ENCODE measurements around the gene ARHGAP35.

ARHGAP35 gene

GRCh38 chr19:46906221-46906620 lies 45.4 kb downstream of the ARHGAP35 start:
- Histone ChIP-seq H3K4me3 (ENCODE audit: low read length) (no peak overlapping the region), H3K27me3 (ENCODE audit: insufficient read depth, low read length) (no peaks in the 10 kb centered on the region), H3K9me3 (ENCODE audit: low read length) (no peaks in the 10 kb centered on the region), H3K36me3 (ENCODE audit: insufficient read depth, low read length) (no peaks in the 10 kb centered on the region), H3K4me1 (ENCODE audit: insufficient read depth, low read length) (no peaks in the 10 kb centered on the region), H2AFZ (ENCODE audit: low read depth, low read length) (no peak overlapping the region)

- Histone ChIP-seq H3K36me3 (ENCODE audit: insufficient read depth, low read length) (no peaks in the 10 kb centered on the region), H2AFZ (ENCODE audit: low read depth, low read length) (no peak overlapping the region)
Measured at GRCh38 chr19:46907880-46908279, 47.1 kb downstream of the ARHGAP35 start.

GRCh38 chr19:46909356-46909755 lies 48.6 kb downstream of the ARHGAP35 start:
- Histone ChIP-seq H2AFZ (ENCODE audit: low read depth, low read length) (no peak overlapping the region), H3K9me3 (ENCODE audit: low read length) (no peaks in the 10 kb centered on the region), H3K4me1 (ENCODE audit: insufficient read depth, low read length) (peaks cover 7% of the 10 kb centered on the region), H3K27me3 (ENCODE audit: insufficient read depth, low read length) (no peaks in the 10 kb centered on the region), H3K4me3 (ENCODE audit: low read length) (no peak overlapping the region), H3K36me3 (ENCODE audit: insufficient read depth, low read length) (no peaks in the 10 kb centered on the region)

More at GRCh38 chr19:46907880-46908279, 47.1 kb downstream of the ARHGAP35 start:
- Histone ChIP-seq H3K4me3 (ENCODE audit: low read length) (no peak overlapping the region), H3K27me3 (ENCODE audit: insufficient read depth, low read length) (no peaks in the 10 kb centered on the region), H3K9me3 (ENCODE audit: low read length) (no peaks in the 10 kb centered on the region), H3K4me1 (ENCODE audit: insufficient read depth, low read length) (no peaks in the 10 kb centered on the region)

All from neuron (in vitro differentiated cells).